Esophagus squamous epithelium (tissue), 4 donors: ENCODE data around the gene GBGT1.

Experiments used
- POLR2A ChIP-seq, 4 donors: fragments of 450-650 bp; IDR thresholded peaks; one replicate each; pipeline ENCODE4 v1.6.1; 2017; ENCODE audit warnings: antibody characterized with exemption in 4 of 4, mild to moderate bottlenecking in 4 of 4, moderate library complexity in 3 of 4
- TF ChIP-seq, protein P1 (sequence below), 6 experiments: fragments of 450-650 bp in 4 of 6; fragments of 200-600 bp in 2 of 6; sonication (generic) in 2 of 6; IDR thresholded peaks; one replicate each; pipeline ENCODE4 v1.5.1; 2016 to 2019; ENCODE audit warnings: antibody characterized with exemption in 6 of 6, mild to moderate bottlenecking in 4 of 6, moderate library complexity in 4 of 6

DNA sequence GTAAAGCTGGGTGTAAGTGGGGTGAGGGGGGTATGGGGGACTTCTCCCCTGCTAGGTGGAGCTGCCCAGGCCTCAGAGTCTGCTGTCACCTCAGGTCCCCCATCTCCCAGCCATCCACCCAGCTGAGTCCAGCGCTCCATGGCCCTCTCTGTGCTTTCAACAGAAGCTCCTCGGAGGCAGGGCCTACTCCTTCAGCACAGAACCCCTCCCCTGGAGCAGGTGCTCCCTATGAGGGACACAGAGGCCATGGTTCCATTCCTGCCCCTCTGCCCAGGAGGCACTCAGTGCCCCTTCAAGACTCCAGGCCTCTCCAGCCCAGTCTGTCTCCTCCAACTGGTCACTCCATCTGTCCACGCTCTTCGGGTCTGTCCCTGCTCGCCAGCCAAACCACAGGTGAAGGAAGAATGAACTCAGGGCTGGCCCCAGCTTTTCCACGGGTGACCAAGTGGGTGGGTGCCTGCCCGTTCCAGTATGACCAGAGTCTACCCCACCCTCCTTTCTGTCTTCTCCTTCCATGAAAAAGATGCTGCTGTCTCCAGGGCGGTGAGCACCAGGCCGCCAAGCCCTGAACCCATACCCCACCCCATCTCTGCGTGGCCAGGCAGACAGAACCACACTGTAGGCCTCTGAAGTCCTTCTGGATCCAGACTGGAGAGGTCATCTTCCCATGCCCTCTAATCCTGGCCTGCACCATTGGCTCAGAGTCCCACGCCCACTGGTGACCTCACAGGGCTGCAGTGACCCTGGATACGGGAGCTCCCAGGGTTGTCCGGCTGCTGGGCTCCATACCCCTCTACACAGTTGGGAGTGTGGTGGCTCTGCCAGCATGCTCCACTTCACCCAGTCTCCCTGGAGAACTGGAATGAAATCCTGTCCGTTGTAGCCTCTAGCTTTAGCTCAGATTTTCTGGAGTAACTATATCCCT, 11.9 kb downstream of the GBGT1 start:
- no peak for TF ChIP-seq POLR2A (IDR thresholded peaks at IDR 0.05)
- TF ChIP-seq, protein P1, sequence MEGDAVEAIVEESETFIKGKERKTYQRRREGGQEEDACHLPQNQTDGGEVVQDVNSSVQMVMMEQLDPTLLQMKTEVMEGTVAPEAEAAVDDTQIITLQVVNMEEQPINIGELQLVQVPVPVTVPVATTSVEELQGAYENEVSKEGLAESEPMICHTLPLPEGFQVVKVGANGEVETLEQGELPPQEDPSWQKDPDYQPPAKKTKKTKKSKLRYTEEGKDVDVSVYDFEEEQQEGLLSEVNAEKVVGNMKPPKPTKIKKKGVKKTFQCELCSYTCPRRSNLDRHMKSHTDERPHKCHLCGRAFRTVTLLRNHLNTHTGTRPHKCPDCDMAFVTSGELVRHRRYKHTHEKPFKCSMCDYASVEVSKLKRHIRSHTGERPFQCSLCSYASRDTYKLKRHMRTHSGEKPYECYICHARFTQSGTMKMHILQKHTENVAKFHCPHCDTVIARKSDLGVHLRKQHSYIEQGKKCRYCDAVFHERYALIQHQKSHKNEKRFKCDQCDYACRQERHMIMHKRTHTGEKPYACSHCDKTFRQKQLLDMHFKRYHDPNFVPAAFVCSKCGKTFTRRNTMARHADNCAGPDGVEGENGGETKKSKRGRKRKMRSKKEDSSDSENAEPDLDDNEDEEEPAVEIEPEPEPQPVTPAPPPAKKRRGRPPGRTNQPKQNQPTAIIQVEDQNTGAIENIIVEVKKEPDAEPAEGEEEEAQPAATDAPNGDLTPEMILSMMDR (IDR thresholded peaks at IDR 0.05), result no peak
